SK-N-SH (cell line): ENCODE measurements around the gene PPME1. TPM values are rescaled to one million over a fixed set of nuclear protein-coding genes. Genes with fewer than 3 reads are reported as not detected.

Source experiments
- CTCF ChIA-PET: fragments of 300-600, 350-600 bp; formaldehyde crosslinking; extraction: SDS; loops from one replicate; lab custom pipeline; 2021; lab: Yijun Ruan, JAX
- POLR2A ChIA-PET: fragments of 350-600 bp; sonication (Branson Sonifier 250); formaldehyde crosslinking; extraction: SDS; loops from one replicate; lab custom pipeline; 2020; ENCODE audit warnings: antibody characterized with exemption, inconsistent platforms; lab: Yijun Ruan, JAX
- DNase-seq: peaks from one replicate; pipeline ENCODE4 v3.0.0; 2012
- H2AFZ ChIP-seq: fragments of 200-600 bp; sonication (generic); 2 replicates; pipeline ENCODE4 v1.8.1; 2016; ENCODE audit warnings: antibody characterized with exemption, mild to moderate bottlenecking, low read depth
- H3F3A ChIP-seq: fragments of 200-600 bp; sonication (generic); replicated peaks from 2 replicates; pipeline ENCODE3; 2016; ENCODE audit warnings: antibody characterized with exemption, mild to moderate bottlenecking; ENCODE audit not compliant: insufficient read depth
- H3K27ac ChIP-seq, 2 experiments: fragments of 200-500 bp in 1 of 2; fragments of 200-600 bp in 1 of 2; sonication (Bioruptor generic) in 1 of 2; sonication (generic), shearing (Covaris generic) in 1 of 2; 2 replicates each; pipeline versions ENCODE4 v1.5.1 to v1.6.1; 2014 to 2016; ENCODE audit warnings: low read depth in 2 of 2, inconsistent platforms in 1 of 2, low read length in 1 of 2, mild to moderate bottlenecking in 1 of 2, mixed read lengths in 1 of 2
- H3K27me3 ChIP-seq: fragments of 200-600 bp; sonication (generic), shearing (Covaris generic); 2 replicates; pipeline ENCODE4 v1.6.1; 2016; ENCODE audit warnings: mixed run types; ENCODE audit not compliant: insufficient read depth
- H3K36me3 ChIP-seq, 2 experiments: fragments of 200-500 bp in 1 of 2; fragments of 200-600 bp in 1 of 2; sonication (Bioruptor generic) in 1 of 2; sonication (generic) in 1 of 2; replicated peaks in 1 of 2; 2 replicates each; pipeline versions ENCODE3 to v1.5.1; 2014 to 2016; ENCODE audit warnings: low read length in 1 of 2, mild to moderate bottlenecking in 1 of 2; ENCODE audit not compliant: insufficient read depth in 2 of 2, control insufficient read depth in 1 of 2
- H3K4me1 ChIP-seq, 2 experiments: fragments of 200-500 bp in 1 of 2; fragments of 200-600 bp in 1 of 2; sonication (Bioruptor generic) in 1 of 2; sonication (generic), shearing (Covaris generic) in 1 of 2; 2 replicates each; pipeline versions ENCODE4 v1.5.1 to v1.6.1; 2014 to 2016; ENCODE audit warnings: low read depth in 1 of 2, low read length in 1 of 2, mixed run types in 1 of 2; ENCODE audit not compliant: insufficient read depth in 2 of 2, control insufficient read depth in 1 of 2
- H3K4me2 ChIP-seq: fragments of 200-600 bp; sonication (generic), shearing (Covaris generic); 2 replicates; pipeline ENCODE4 v1.6.1; 2017; ENCODE audit warnings: mixed run types
- H3K4me3 ChIP-seq, 2 experiments: fragments of 200-500 bp in 1 of 2; fragments of 200-600 bp in 1 of 2; sonication (Bioruptor generic) in 1 of 2; sonication (generic), shearing (Covaris generic) in 1 of 2; 2 replicates each; pipeline versions ENCODE4 v1.5.1 to v1.8.1; 2014 to 2016; ENCODE audit warnings: low read depth in 2 of 2, inconsistent platforms in 1 of 2, low read length in 1 of 2, mild to moderate bottlenecking in 1 of 2, mixed read lengths in 1 of 2, moderate library complexity in 1 of 2
- H3K79me2 ChIP-seq: fragments of 200-600 bp; sonication (generic); 2 replicates; pipeline ENCODE4 v1.8.1; 2017; ENCODE audit warnings: mild to moderate bottlenecking; ENCODE audit not compliant: insufficient read depth
- H3K9ac ChIP-seq: fragments of 200-600 bp; sonication (generic); 2 replicates; pipeline ENCODE4 v1.6.1; 2017; ENCODE audit warnings: mixed run types
- H3K9me2 ChIP-seq: fragments of 200-600 bp; sonication (generic); 2 replicates; pipeline ENCODE4 v1.6.1; 2017; ENCODE audit warnings: mixed run types
- H3K9me3 ChIP-seq: fragments of 200-600 bp; sonication (generic); 2 replicates; pipeline ENCODE4 v1.6.1; 2017; ENCODE audit warnings: mixed run types, mild to moderate bottlenecking, moderate library complexity
- H4K20me1 ChIP-seq: fragments of 200-600 bp; sonication (generic); 2 replicates; pipeline ENCODE4 v1.6.1; 2017; ENCODE audit warnings: mild to moderate bottlenecking, mixed run types; ENCODE audit not compliant: insufficient read depth
- ELF1 ChIP-seq: IDR thresholded peaks from 2 replicates; pipeline ENCODE4 v1.4.0; 2012
- EP300 ChIP-seq, 2 experiments: IDR thresholded peaks; 2 replicates each; pipeline versions ENCODE4 v1.4.0 to v1.6.1; 2012; ENCODE audit warnings: borderline replicate concordance in 1 of 2, low read depth in 1 of 2, low read length in 1 of 2
- FOSL2 ChIP-seq: IDR thresholded peaks from 2 replicates; pipeline ENCODE4 v1.4.0; 2012; ENCODE audit warnings: low read depth, mild to moderate bottlenecking, moderate library complexity, borderline replicate concordance
- FOXJ3 ChIP-seq: sonication (generic); formaldehyde crosslinking; IDR thresholded peaks from 2 replicates; pipeline ENCODE4 v1.5.1; 2020; ENCODE audit warnings: mild to moderate bottlenecking, missing genetic modification reagents
- JUND ChIP-seq: IDR thresholded peaks from 2 replicates; pipeline ENCODE4 v1.4.0; 2012
- MEF2A ChIP-seq: IDR thresholded peaks from 2 replicates; pipeline ENCODE4 v1.4.0; 2012; ENCODE audit warnings: low read depth, borderline replicate concordance
- NFIC ChIP-seq: IDR thresholded peaks from 2 replicates; pipeline ENCODE4 v1.4.0; 2012; ENCODE audit warnings: borderline replicate concordance
- NRF1 ChIP-seq: IDR thresholded peaks from 2 replicates; pipeline ENCODE4 v1.6.1; 2012; ENCODE audit warnings: low read depth, mild to moderate bottlenecking, low read length
- RAD21 ChIP-seq: IDR thresholded peaks from 2 replicates; pipeline ENCODE4 v1.6.1; 2012; ENCODE audit warnings: mild to moderate bottlenecking, low read length
- RXRA ChIP-seq: IDR thresholded peaks from 2 replicates; pipeline ENCODE4 v1.4.0; 2012; ENCODE audit warnings: low read depth, mild to moderate bottlenecking, borderline replicate concordance
- SMC3 ChIP-seq: IDR thresholded peaks from 2 replicates; pipeline ENCODE4 v1.6.1; 2012; ENCODE audit warnings: low read depth, low read length, improper control_type of control experiment
- TCF12 ChIP-seq: IDR thresholded peaks from 2 replicates; pipeline ENCODE4 v1.4.0; 2012
- TEAD4 ChIP-seq: IDR thresholded peaks from 2 replicates; pipeline ENCODE4 v1.4.0; 2012; ENCODE audit warnings: mild to moderate bottlenecking, borderline replicate concordance; ENCODE audit not compliant: insufficient read depth
- WGBS: methylation state at CpG from one replicate; pipeline ENCODE4 v1.1.6; 2017; ENCODE audit warnings: low lambda C conversion rate; 5-methylcytosine and 5-hydroxymethylcytosine counted together
- polyA plus RNA-seq, 3 experiments: library from polyadenylated mRNA; depleted of rRNA; stranded (reverse); fragments of >200 nt; gene quantifications; 2 replicates each; pipeline ENCODE4 v1.2.3, GENCODE V29; 2012
- TF ChIP-seq, protein P1 (sequence below): fragments of 200-600 bp; sonication (generic); IDR thresholded peaks from 2 replicates; pipeline ENCODE4 v1.6.1; 2017; ENCODE audit warnings: antibody characterized with exemption, mild to moderate bottlenecking, moderate library complexity
- TF ChIP-seq, protein P2 (sequence below): IDR thresholded peaks from 2 replicates; pipeline ENCODE4 v1.4.0; 2012; ENCODE audit warnings: low read depth
- TF ChIP-seq, protein P3 (sequence below): IDR thresholded peaks from 2 replicates; pipeline ENCODE4 v1.4.0; 2012; ENCODE audit warnings: low read depth, borderline replicate concordance
- TF ChIP-seq, protein P4 (sequence below): IDR thresholded peaks from 2 replicates; pipeline ENCODE4; 2012

PPME1 gene
- polyA plus RNA-seq, 1 of the 3 experiments (the other 2 are of a cell fraction), result 107 TPM

DNA sequence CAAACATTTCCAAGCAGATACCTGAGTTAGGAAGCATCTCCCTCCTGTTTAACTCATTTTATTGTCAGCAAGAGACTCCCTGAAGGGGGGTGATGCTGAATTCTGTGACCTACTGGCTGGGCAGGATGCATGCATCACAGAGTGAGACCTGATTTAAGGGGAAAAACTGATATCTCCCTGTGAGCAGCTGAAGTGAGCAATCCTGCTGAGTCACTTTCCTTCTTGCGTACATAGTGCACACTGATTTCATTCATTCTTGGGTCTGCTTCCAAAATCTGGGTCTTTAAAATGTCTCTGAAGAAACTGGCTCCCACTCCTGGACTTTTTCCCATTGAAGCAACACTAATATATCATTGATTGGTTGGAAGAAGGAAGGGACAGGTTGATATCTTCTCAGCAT, 117.1 kb downstream of the PPME1 start:
- Histone ChIP-seq H3K27me3 (no peaks in the 10 kb centered on the region), H3K36me3 (no peaks in the 10 kb centered on the region)
- TF ChIP-seq SMC3, result no peak
- no peak for TF ChIP-seq RXRA
- TF ChIP-seq FOXJ3 (CRISPR knock-in tag), result no peak
- peak; percentile 57; the same call in 1 of the 2 replicates for TF ChIP-seq TCF12
- TF ChIP-seq EP300 (IDR thresholded peaks at IDR 0.05; ENCODE audit: borderline replicate concordance in 1 of 2, low read depth in 1 of 2, low read length in 1 of 2), result peak in 1 of 2 experiments; percentile 44; a peak in 1 of 4 replicates
- TF ChIP-seq, protein P1, sequence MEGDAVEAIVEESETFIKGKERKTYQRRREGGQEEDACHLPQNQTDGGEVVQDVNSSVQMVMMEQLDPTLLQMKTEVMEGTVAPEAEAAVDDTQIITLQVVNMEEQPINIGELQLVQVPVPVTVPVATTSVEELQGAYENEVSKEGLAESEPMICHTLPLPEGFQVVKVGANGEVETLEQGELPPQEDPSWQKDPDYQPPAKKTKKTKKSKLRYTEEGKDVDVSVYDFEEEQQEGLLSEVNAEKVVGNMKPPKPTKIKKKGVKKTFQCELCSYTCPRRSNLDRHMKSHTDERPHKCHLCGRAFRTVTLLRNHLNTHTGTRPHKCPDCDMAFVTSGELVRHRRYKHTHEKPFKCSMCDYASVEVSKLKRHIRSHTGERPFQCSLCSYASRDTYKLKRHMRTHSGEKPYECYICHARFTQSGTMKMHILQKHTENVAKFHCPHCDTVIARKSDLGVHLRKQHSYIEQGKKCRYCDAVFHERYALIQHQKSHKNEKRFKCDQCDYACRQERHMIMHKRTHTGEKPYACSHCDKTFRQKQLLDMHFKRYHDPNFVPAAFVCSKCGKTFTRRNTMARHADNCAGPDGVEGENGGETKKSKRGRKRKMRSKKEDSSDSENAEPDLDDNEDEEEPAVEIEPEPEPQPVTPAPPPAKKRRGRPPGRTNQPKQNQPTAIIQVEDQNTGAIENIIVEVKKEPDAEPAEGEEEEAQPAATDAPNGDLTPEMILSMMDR, result no peak
- no peak for TF ChIP-seq NRF1
- TF ChIP-seq, protein P2, sequence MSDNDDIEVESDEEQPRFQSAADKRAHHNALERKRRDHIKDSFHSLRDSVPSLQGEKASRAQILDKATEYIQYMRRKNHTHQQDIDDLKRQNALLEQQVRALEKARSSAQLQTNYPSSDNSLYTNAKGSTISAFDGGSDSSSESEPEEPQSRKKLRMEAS, result peak; percentile 39; the same call in 1 of the 2 replicates
- no peak for TF ChIP-seq ELF1
- TF ChIP-seq JUND, result peak; percentile 63
- TF ChIP-seq NFIC, result peak; percentile 60
- TF ChIP-seq FOSL2, result peak; percentile 87
- TF ChIP-seq, protein P3, sequence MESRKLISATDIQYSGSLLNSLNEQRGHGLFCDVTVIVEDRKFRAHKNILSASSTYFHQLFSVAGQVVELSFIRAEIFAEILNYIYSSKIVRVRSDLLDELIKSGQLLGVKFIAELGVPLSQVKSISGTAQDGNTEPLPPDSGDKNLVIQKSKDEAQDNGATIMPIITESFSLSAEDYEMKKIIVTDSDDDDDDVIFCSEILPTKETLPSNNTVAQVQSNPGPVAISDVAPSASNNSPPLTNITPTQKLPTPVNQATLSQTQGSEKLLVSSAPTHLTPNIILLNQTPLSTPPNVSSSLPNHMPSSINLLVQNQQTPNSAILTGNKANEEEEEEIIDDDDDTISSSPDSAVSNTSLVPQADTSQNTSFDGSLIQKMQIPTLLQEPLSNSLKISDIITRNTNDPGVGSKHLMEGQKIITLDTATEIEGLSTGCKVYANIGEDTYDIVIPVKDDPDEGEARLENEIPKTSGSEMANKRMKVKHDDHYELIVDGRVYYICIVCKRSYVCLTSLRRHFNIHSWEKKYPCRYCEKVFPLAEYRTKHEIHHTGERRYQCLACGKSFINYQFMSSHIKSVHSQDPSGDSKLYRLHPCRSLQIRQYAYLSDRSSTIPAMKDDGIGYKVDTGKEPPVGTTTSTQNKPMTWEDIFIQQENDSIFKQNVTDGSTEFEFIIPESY, result no peak
- TF ChIP-seq, protein P4, sequence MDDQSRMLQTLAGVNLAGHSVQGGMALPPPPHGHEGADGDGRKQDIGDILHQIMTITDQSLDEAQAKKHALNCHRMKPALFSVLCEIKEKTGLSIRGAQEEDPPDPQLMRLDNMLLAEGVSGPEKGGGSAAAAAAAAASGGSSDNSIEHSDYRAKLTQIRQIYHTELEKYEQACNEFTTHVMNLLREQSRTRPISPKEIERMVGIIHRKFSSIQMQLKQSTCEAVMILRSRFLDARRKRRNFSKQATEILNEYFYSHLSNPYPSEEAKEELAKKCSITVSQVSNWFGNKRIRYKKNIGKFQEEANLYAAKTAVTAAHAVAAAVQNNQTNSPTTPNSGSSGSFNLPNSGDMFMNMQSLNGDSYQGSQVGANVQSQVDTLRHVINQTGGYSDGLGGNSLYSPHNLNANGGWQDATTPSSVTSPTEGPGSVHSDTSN, result no peak
- TF ChIP-seq RAD21, result no peak
- TF ChIP-seq TEAD4, result no peak
- no peak; the same call in 1 of the 2 replicates for TF ChIP-seq MEF2A
- TF ChIP-seq, all 33 proteins: peak for 6
- H2AFZ ChIP-seq, result no peak overlapping the region
- H3K9ac ChIP-seq, result peak overlapping the region; percentile 29; the same call in 1 of the 2 replicates
- ChIA-PET CTCF (no interaction called here), POLR2A (no interaction called here)
- H3K79me2 ChIP-seq, result no peaks in the 10 kb centered on the region
- DNase-seq, result no peak
- 9% methylated on average over 1 of the region's 1 CpG for WGBS
- H3K9me3 ChIP-seq, result no peaks in the 10 kb centered on the region
- peaks cover 8% of the 10 kb centered on the region for H3F3A ChIP-seq
- no peak overlapping the region for H3K4me3 ChIP-seq
- H3K9me2 ChIP-seq, result no peaks in the 10 kb centered on the region
- H3K27ac ChIP-seq, result peak overlapping the region in 1 of 2 experiments; percentile 83; a peak in 2 of 4 replicates
- H3K4me1 ChIP-seq, result peaks cover 0 to 12% of the 10 kb centered on the region in 2 experiments; a peak in 1 of 4 replicates
- peak overlapping the region; percentile 7; the same call in 1 of the 2 replicates for H3K4me2 ChIP-seq
- H4K20me1 ChIP-seq, result no peaks in the 10 kb centered on the region
